Activated CD4-positive, alpha-beta memory T cell treated with anti-CD3 and anti-CD28 coated beads, Interleukin-2, amount 10 ng/mL, durations not matched to agents 7 days and 5 days (primary cell): ENCODE measurements around the gene MCRS1. TPM values are rescaled to one million over a fixed set of nuclear protein-coding genes. Genes with fewer than 3 reads are reported as not detected.
A peak's percentile ranks its signal among the peaks of the same experiment; 100 is the strongest.

Source experiments
- CTCF ChIA-PET: fragments of 350-600 bp; sonication (Branson Sonifier 250); formaldehyde crosslinking; loops from one replicate; lab custom pipeline; 2021; ENCODE audit warnings: antibody characterized with exemption, inconsistent platforms; lab: Charles Lee
- POLR2A ChIA-PET: fragments of 350-600 bp; sonication (Branson Sonifier 250); formaldehyde crosslinking; loops from one replicate; lab custom pipeline; 2021; ENCODE audit warnings: antibody characterized with exemption; lab: Charles Lee
- DNase-seq: peaks from one replicate; pipeline ENCODE4 v3.0.0-alpha.2; 2020
- H3K27ac Mint-ChIP-seq: one replicate; pipeline ENCODE4 v1.8.0; 2021; ENCODE audit warnings: mild to moderate bottlenecking, mixed read lengths
- H3K27me3 Mint-ChIP-seq: one replicate; pipeline ENCODE4 v1.8.0; 2021; ENCODE audit warnings: mixed read lengths
- H3K36me3 Mint-ChIP-seq: one replicate; pipeline ENCODE4 v1.8.0; 2021; ENCODE audit warnings: low read depth, mixed read lengths
- H3K4me1 Mint-ChIP-seq: one replicate; pipeline ENCODE4 v1.8.0; 2021; ENCODE audit warnings: mixed read lengths
- H3K4me3 Mint-ChIP-seq: one replicate; pipeline ENCODE4 v1.8.0; 2021; ENCODE audit warnings: mild to moderate bottlenecking, mixed read lengths
- H3K9me3 Mint-ChIP-seq: one replicate; pipeline ENCODE4 v1.8.0; 2021; ENCODE audit warnings: mixed read lengths
- total RNA-seq, 2 experiments: library from RNA; stranded (reverse); gene quantifications; one replicate each; pipeline ENCODE4 v1.2.3, GENCODE V29; 2021

Gene MCRS1
- total RNA-seq, 2 experiments from 2014 or later, result 70.5 to 73.1 TPM

DNA sequence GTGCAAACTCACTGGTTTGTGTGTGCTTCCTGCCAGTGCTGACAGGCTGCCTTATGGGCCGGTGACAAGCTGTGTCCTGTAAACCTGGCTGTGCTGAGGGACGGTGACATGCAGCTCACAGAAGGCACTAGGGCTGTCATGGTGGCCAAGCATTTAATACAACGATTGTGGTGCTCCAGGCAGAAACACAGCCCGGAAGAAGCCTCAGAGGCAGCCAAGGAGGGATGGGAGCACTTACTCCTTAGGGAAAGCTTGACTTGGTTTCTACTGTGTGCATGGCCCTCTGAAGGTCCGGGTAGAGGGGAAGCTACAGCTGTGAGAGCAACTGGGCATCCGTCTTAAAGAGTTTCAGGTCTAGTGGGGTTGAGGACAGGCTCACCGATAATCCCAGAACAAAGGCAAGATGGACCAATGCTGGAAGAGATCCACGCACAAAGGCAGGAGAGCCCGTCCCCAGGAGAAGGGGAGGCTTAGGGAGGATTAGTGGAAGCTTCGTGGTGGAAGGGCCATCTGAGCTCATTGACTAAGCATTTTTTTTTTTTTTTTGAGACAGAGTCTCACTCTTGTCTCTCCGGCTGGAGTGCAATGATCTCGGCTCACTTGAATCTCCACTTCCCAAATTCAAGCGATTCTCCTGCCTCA is 10.7 kb upstream of the MCRS1 start:
- no peak overlapping the region for H3K4me3 Mint-ChIP-seq
- no peaks in the 10 kb centered on the region for H3K9me3 Mint-ChIP-seq
- H3K27me3 Mint-ChIP-seq, result no peaks in the 10 kb centered on the region
- H3K4me1 Mint-ChIP-seq, result peaks cover 21% of the 10 kb centered on the region
- DNase-seq, result no peak
- ChIA-PET CTCF (interaction anchor here (1.2 to 4.7 kb wide), 5 partner anchors 11 to 220 kb away, joined by 3 to 45 read pairs (median 14); partner anchors contain the start of gene MCRS1), POLR2A (interaction anchor here (0.8 to 1.8 kb wide), 3 partner anchors 9 to 44 kb away, joined by 3 to 7 read pairs (median 3); partner anchors contain the start of genes MCRS1 and PRPF40B)
- no peak overlapping the region for H3K27ac Mint-ChIP-seq
- H3K36me3 Mint-ChIP-seq, result no peaks in the 10 kb centered on the region

DNA sequence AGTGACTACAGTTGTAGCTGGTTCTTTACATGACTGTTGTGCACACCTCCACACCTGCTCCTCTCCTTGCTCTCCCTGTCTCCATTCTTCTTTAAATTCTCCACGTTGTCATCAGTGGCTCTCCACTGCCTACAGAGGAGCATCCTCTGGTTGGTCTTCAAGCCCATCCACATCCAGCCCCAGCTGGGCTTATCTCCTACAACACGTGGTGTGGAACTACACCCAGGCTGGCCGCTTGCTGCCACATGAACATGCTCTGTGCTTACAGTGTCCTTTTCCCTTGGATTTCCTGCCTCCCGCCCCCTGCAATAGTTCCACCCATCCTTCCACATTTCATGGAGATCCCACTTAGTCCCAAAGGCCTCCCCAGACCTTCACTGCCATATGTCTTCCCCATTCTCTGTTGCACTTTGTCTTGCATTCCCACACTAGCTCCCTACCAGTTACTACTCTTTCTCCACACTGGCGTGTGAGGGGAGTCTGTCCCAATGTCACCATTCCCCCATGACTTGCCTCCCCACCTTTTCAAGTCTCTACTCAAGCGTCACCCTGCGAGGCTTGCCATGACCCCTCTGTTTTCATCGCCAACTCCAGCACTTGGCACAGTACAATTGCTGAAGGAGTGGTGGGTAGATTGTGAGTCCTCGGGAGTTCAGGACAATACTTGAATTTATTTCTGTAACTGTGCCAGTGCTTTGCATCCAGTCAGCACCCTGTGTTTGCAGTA is 9.8 kb upstream of the MCRS1 start:
- Mint-ChIP-seq H3K4me3 (no peak overlapping the region), H3K4me1 (peaks cover 21% of the 10 kb centered on the region), H3K36me3 (no peaks in the 10 kb centered on the region), H3K27me3 (no peaks in the 10 kb centered on the region), H3K27ac (peak overlapping the region; percentile 5), H3K9me3 (no peaks in the 10 kb centered on the region)
- no peak for DNase-seq
- CTCF ChIA-PET, result interaction anchor here (2.2 to 4.7 kb wide), 2 partner anchors 15 to 219 kb away, joined by 14 to 41 read pairs; no protein-coding TSS in a partner anchor
- POLR2A ChIA-PET, result interaction anchor here (0.7 to 1.8 kb wide), 5 partner anchors 8 to 45 kb away, joined by 3 to 7 read pairs (median 3); partner anchors contain the start of gene MCRS1

DNA sequence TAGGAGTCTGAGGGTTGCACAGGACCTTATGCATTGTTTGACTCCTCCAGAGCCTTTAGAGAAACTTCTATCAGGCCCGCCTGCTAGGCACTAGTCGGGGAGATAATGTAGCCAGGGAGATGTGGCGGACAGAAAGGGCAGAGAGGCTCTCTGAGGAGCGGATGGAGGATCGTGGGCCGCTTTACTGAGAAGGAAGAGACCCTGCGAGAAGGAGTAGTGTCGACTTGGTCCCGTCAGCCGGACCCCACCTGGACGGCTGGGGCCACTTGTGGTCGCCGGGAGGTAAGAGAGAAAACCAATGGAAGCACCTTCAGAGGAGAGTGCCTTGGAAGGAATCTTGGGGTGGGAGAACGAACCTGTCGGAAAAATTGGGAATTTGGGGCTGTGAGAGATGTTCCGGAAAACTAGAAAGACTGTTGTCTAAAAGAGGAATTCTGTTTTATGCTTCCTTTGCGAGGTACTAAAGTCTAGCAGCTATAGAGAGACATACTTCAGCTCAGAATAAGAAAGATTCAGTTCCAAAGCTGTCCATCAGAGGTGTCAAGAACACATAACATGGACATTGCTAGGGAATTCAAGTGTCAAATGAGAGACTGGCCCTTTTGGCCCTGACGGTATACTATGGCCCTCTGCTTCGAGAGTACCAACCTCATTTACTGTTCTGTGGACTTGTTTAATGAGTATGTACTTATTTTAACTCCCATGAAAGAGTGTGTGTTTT is 660 bp upstream of the MCRS1 start:
- no peaks in the 10 kb centered on the region for H3K9me3 Mint-ChIP-seq
- ChIA-PET CTCF (interaction anchor here (0.6 to 1.1 kb wide), 3 partner anchors 12 to 202 kb away, joined by 3 to 7 read pairs (median 3); no protein-coding TSS in a partner anchor), POLR2A (interaction anchor here (0.6 to 1.0 kb wide), 4 partner anchors 12 to 246 kb away, joined by 3 read pairs; partner anchors contain the start of gene TROAP)
- peak overlapping the region; percentile 97 for H3K4me3 Mint-ChIP-seq
- H3K27me3 Mint-ChIP-seq, result no peaks in the 10 kb centered on the region
- peaks cover 57% of the 10 kb centered on the region for H3K4me1 Mint-ChIP-seq
- peak overlapping the region; percentile 89 for H3K27ac Mint-ChIP-seq
- H3K36me3 Mint-ChIP-seq, result peaks cover 24% of the 10 kb centered on the region
- DNase-seq, result no peak

DNA sequence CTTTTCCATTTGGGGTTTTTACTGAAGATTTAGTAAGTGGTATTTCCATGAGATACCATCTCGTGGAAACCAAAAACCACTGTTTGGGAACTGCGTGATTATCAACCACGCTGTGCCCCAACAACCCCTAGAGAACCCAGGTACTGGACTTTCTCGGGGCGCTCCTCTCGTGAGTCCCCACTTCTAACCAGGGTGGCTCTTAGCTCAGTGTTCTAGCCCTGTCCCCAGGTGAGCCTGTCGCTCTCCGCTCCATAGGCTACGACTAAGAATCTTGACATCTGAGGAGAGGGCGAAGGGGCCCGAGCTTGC is 686 bp downstream of the MCRS1 start:
- Mint-ChIP-seq H3K4me3 (peak overlapping the region; percentile 97), H3K27me3 (no peaks in the 10 kb centered on the region), H3K36me3 (peaks cover 37% of the 10 kb centered on the region), H3K9me3 (no peaks in the 10 kb centered on the region), H3K27ac (peak overlapping the region; percentile 89), H3K4me1 (peaks cover 70% of the 10 kb centered on the region)
- ChIA-PET CTCF (interaction anchor here (1.3 to 2.4 kb wide), 7 partner anchors 12 to 174 kb away, joined by 3 to 11 read pairs (median 6); partner anchors contain the start of genes PRPF40B and TMBIM6), POLR2A (interaction anchor here (0.6 to 5.9 kb wide), 12 partner anchors 8 to 437 kb away, joined by 3 to 76 read pairs (median 6); partner anchors contain the start of genes PRPF40B, SPATS2, TMBIM6 and TUBA1B)
- no peak for DNase-seq

DNA sequence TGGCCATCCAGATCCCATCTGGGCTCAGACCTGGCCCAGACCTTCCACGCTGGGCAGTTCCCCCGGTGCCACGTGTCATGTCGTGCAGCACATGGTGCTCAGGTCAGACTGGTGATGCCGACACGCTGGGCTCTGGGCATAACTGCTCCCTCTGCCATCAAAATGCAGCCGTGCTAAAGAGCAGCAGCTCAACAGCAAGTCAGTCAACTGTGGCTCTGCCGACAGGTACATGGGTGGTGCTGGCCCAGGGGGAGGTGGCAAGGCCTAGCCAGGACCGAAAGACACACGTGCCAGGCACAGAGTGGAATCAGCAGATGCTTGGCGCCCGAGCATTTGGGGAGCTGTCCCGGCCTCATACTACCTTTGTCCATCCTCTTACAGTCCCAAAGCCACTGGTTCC is 1.6 kb downstream of the MCRS1 start:
- no peak for DNase-seq
- Mint-ChIP-seq H3K9me3 (no peaks in the 10 kb centered on the region), H3K27me3 (no peaks in the 10 kb centered on the region), H3K4me3 (peak overlapping the region; percentile 9), H3K36me3 (peaks cover 46% of the 10 kb centered on the region), H3K27ac (peak overlapping the region; percentile 36), H3K4me1 (peaks cover 73% of the 10 kb centered on the region)
- ChIA-PET CTCF (interaction anchor here (1.9 to 2.4 kb wide), 3 partner anchors 14 to 175 kb away, joined by 6 to 11 read pairs (median 11); partner anchors contain the start of genes PRPF40B and TMBIM6), POLR2A (interaction anchor here (1.5 to 5.9 kb wide), 7 partner anchors 13 to 436 kb away, joined by 5 to 76 read pairs (median 9); partner anchors contain the start of genes PRPF40B, SPATS2, TMBIM6 and TUBA1B)

DNA sequence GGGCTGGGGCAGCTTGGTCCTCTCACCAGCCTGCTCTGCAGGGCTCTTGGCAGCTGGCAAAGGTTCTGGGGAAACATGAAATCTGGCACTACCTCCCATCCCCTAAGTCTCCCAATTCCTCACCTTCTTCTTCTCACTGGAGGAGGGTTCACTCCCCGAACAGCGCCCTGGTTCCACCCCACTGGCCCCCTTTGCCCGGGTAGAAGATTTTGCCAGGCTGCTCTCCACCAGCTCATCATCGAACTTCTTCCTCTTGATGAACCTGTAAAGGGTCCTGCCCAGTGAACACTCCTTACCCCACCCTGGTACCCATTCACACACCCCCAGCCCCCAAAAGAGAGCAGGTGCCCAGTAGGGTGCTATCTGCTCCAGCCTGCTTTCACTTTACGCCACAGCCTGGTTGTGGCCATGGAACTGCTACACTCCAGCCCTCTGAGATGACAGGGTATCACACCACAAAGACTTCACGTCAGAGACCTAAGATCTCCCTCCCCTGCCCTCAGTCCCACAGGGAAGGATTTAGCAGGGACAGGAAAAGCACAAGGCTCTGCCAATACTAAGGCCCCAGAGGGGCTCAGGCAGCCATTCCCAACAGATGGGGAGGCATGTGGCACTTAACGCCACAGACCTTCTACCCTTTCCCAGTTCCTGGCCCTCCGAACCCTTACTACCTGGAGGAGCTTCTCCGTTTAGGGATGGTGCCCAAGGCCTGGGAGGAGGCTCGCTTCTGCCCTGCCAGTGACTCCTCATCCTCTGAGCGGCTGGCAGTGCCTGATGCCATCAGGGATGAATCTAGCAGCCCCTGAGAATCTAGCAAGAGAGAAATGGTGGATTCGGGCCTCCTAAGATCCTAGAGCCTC is 2.3 kb downstream of the MCRS1 start:
- peak overlapping the region; percentile 38 for H3K4me3 Mint-ChIP-seq
- H3K27me3 Mint-ChIP-seq, result no peaks in the 10 kb centered on the region
- peaks cover 77% of the 10 kb centered on the region for H3K4me1 Mint-ChIP-seq
- H3K9me3 Mint-ChIP-seq, result no peaks in the 10 kb centered on the region
- peak overlapping the region; percentile 80 for H3K27ac Mint-ChIP-seq
- H3K36me3 Mint-ChIP-seq, result peaks cover 53% of the 10 kb centered on the region
- peak; percentile 33 for DNase-seq
- CTCF ChIA-PET, result interaction anchor here (0.6 to 6.6 kb wide), 8 partner anchors 13 to 506 kb away, joined by 4 to 41 read pairs (median 8); partner anchors contain the start of genes PRPF40B and TMBIM6
- POLR2A ChIA-PET, result interaction anchor here (0.6 to 5.9 kb wide), 10 partner anchors 11 to 711 kb away, joined by 3 to 76 read pairs (median 4); partner anchors contain the start of genes SPATS2 and TMBIM6

DNA sequence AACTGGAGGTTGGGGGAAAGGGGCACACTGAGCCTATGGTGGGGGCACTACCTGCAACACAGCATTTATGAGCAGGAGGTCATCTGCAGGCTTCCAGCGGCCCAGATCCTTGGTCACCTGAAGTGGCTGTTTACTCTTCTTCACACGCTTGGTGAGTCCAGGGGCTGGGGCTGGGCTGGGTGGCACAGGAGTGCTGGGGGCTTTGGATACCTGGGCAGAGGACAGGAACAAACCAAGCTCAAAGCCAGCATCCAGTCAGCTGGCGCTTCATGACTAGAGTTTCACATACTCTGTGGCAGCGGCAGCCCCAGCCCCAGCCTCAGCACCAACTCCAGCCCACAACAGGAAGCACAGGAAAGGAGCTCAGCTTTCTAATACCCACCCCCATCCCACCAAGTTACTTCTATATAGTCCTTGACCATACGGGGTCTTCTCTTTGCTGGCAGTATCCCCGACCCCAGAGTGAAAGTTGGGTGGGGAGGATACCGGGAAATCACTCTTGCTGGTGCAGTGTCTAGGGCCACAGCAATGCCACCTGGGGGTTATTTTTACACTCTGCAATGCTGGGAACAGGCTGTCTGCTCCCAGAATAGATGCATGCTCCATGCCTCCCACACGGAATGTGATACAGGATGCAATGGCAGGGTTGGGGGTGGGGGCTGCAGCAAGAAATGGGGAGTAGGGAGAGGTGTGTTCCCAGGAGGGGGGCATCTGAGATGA is 3.1 kb downstream of the MCRS1 start:
- Mint-ChIP-seq H3K4me3 (peak overlapping the region; percentile 19), H3K9me3 (no peaks in the 10 kb centered on the region), H3K4me1 (peaks cover 77% of the 10 kb centered on the region), H3K27me3 (no peaks in the 10 kb centered on the region), H3K27ac (peak overlapping the region; percentile 80), H3K36me3 (peaks cover 61% of the 10 kb centered on the region)
- ChIA-PET POLR2A (interaction anchor here (0.6 to 5.9 kb wide), 9 partner anchors 12 to 710 kb away, joined by 3 to 76 read pairs (median 3); partner anchors contain the start of genes PRPF40B, SPATS2 and TMBIM6), CTCF (interaction anchor here (0.6 to 6.6 kb wide), 6 partner anchors 12 to 506 kb away, joined by 4 to 41 read pairs (median 12); partner anchors contain the start of gene PRPF40B)
- DNase-seq, result peak; percentile 58

DNA sequence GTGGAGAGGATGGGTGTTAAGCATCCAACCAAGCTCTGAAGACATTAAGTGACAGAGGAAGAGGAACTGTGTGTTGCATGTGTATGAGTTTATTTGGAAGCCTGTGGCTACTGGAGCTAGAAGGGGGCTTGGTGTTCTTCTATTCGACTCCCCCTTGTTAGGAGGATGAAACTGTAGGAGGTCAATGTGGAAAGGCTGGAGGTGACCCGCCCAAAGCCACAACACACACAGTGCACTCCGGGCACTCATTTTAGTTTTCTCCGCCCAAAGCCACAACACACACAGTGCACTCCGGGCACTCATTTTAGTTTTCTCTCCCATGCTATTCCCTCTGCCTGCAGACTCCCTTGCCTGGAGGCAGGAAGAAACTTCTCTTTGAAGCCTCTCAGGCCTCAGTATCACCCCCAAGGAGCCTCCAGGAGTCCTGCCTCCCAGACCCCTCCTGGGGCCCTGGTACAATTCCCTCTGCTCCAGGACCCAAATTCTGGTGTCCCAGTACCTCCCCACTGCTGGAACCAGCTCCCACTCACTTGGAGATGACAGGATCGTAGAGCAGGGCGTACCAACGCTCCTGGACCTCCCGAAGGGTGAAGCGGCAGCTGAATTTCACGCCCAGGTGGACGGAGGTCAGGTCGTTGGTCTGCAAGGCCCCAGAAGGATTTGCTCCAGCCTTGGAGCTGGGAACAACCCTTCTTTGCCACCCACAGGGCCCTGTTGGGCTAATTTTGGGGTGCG is 3.8 kb downstream of the MCRS1 start:
- ChIA-PET POLR2A (interaction anchor here (0.6 to 5.9 kb wide), 9 partner anchors 11 to 242 kb away, joined by 3 to 76 read pairs (median 3); partner anchors contain the start of genes PRPF40B, TMBIM6 and TROAP), CTCF (interaction anchor here (1.0 to 6.6 kb wide), 5 partner anchors 11 to 206 kb away, joined by 4 to 41 read pairs (median 21); partner anchors contain the start of gene PRPF40B)
- Mint-ChIP-seq H3K4me1 (peaks cover 77% of the 10 kb centered on the region), H3K36me3 (peaks cover 66% of the 10 kb centered on the region), H3K9me3 (no peaks in the 10 kb centered on the region), H3K27ac (peak overlapping the region; percentile 80), H3K27me3 (no peaks in the 10 kb centered on the region), H3K4me3 (peak overlapping the region; percentile 19)
- no peak for DNase-seq

DNA sequence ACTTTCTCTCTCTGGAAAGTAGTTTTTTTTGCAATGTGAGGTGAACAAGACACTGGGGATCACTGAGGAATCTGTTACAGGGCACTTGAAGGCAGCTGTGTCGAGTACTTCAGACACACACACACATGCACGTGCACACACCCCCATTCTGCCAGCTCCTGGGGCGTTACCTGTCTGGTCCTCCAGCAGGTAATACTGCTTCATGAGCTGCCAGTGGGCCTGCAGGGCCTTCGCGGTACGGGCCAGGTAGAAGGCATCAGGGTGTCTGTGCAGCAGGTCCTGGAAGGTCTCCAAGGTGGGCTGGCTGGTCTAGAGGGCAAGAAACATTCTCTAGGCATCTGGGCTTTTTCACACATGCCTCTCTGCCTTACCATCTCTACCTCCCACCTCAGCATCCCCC is 5.1 kb downstream of the MCRS1 start:
- CTCF ChIA-PET, result interaction anchor here (0.7 to 6.6 kb wide), 5 partner anchors 10 to 205 kb away, joined by 3 to 41 read pairs (median 21); no protein-coding TSS in a partner anchor
- POLR2A ChIA-PET, result interaction anchor here (0.9 to 5.9 kb wide), 4 partner anchors 10 to 240 kb away, joined by 3 to 76 read pairs (median 4); partner anchors contain the start of genes SPATS2 and TROAP

DNA sequence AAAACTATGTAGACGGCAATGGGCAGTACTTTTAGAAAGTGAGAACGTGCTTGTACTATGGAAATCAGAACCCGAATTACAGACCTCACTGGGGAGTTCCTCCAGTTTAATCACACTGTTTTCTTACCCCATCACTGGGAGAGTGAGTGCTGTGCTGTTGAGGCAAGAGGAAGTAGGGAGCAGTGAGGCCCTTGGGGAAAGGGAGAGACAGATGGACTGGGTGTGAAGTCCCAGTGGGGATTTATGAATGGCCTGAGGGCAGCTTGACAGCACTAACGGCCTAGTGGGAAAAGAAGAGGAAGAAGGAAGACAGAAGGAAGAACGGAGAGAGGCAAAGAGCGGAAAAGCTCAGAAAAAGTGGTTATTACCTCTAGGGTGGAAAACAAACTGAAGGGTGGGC is 5.7 kb downstream of the MCRS1 start:
- peaks cover 65% of the 10 kb centered on the region for H3K4me1 Mint-ChIP-seq
- CTCF ChIA-PET, result interaction anchor here (1.2 to 6.6 kb wide), 5 partner anchors 9 to 204 kb away, joined by 4 to 41 read pairs (median 21); no protein-coding TSS in a partner anchor
- no peaks in the 10 kb centered on the region for H3K9me3 Mint-ChIP-seq
- H3K36me3 Mint-ChIP-seq, result peaks cover 65% of the 10 kb centered on the region
- peak overlapping the region; percentile 8 for H3K27ac Mint-ChIP-seq
- H3K4me3 Mint-ChIP-seq, result no peak overlapping the region
- H3K27me3 Mint-ChIP-seq, result no peaks in the 10 kb centered on the region
- POLR2A ChIA-PET, result interaction anchor here (1.0 to 5.9 kb wide), 3 partner anchors 9 to 195 kb away, joined by 3 to 76 read pairs (median 3); partner anchors contain the start of gene SPATS2
- DNase-seq, result no peak

More for the DNA sequence above, 5.1 kb downstream of the MCRS1 start:
- H3K36me3 Mint-ChIP-seq, result peaks cover 67% of the 10 kb centered on the region
- H3K27ac Mint-ChIP-seq, result peak overlapping the region; percentile 80
- no peak for DNase-seq
- H3K27me3 Mint-ChIP-seq, result no peaks in the 10 kb centered on the region
- H3K4me1 Mint-ChIP-seq, result peaks cover 68% of the 10 kb centered on the region
- H3K9me3 Mint-ChIP-seq, result no peaks in the 10 kb centered on the region
- no peak overlapping the region for H3K4me3 Mint-ChIP-seq
